Neural cell (in vitro differentiated cells): ENCODE measurements around the gene MYLK. TPM values are rescaled to one million over a fixed set of nuclear protein-coding genes. Genes with fewer than 3 reads are reported as not detected.
A peak's percentile ranks its signal among the peaks of the same experiment; 100 is the strongest.
"Not testable (repeated sequence)": the region's sequence is repeated elsewhere in the genome, so short reads cannot be mapped to it uniquely, and the experiment has no call there.

Experiments
- H2AFZ ChIP-seq: fragments of 200-600, 300-800 bp; sonication (generic), shearing (Covaris generic); 2 replicates; pipeline ENCODE4 v1.6.0; 2014; ENCODE audit warnings: low read depth, mild to moderate bottlenecking, antibody characterized with exemption, low read length, moderate library complexity
- H3F3A ChIP-seq: fragments of 200-600 bp; shearing (Covaris generic); 2 replicates; pipeline ENCODE4 v1.6.1; 2016; ENCODE audit warnings: mild to moderate bottlenecking, moderate library complexity, mixed read lengths, antibody characterized with exemption, low read length; ENCODE audit not compliant: insufficient read depth, poor library complexity, severe bottlenecking
- H3K27ac ChIP-seq: fragments of 200-600, 300-800 bp; sonication (generic), shearing (Covaris generic); 2 replicates; pipeline ENCODE4 v1.5.1; 2014; ENCODE audit warnings: mild to moderate bottlenecking, low read length, moderate library complexity
- H3K27me3 ChIP-seq: fragments of 300-800, 200-600 bp; sonication (generic), shearing (Covaris generic); 2 replicates; pipeline ENCODE4 v1.6.0; 2014; ENCODE audit warnings: mild to moderate bottlenecking, low read depth, low read length, moderate library complexity; ENCODE audit not compliant: insufficient read depth
- H3K36me3 ChIP-seq: fragments of 300-800, 200-600 bp; sonication (generic), shearing (Covaris generic); 2 replicates; pipeline ENCODE4 v1.5.1; 2014; ENCODE audit warnings: mild to moderate bottlenecking, antibody characterized with exemption, low read length, moderate library complexity; ENCODE audit not compliant: insufficient read depth
- H3K4me2 ChIP-seq: fragments of 300-800, 200-600 bp; sonication (generic), shearing (Covaris generic); 2 replicates; pipeline ENCODE4 v1.6.0; 2014; ENCODE audit warnings: mild to moderate bottlenecking, low read length
- H3K4me3 ChIP-seq: fragments of 300-800, 200-600 bp; sonication (generic), shearing (Covaris generic); 2 replicates; pipeline ENCODE4 v1.5.1; 2014; ENCODE audit warnings: mild to moderate bottlenecking, low read length, moderate library complexity
- H3K79me2 ChIP-seq: fragments of 200-600 bp; shearing (Covaris generic); replicated peaks from 2 replicates; pipeline ENCODE4 v1.6.0; 2014; ENCODE audit warnings: mild to moderate bottlenecking, low read length, moderate library complexity; ENCODE audit not compliant: insufficient read depth
- H3K9ac ChIP-seq: fragments of 300-800, 200-600 bp; sonication (generic), shearing (Covaris generic); 2 replicates; pipeline ENCODE4 v1.6.1; 2016; ENCODE audit warnings: mild to moderate bottlenecking, low read length, mixed read lengths
- H3K9me2 ChIP-seq: fragments of 200-600 bp; shearing (Covaris generic); 2 replicates; pipeline ENCODE4 v1.6.1; 2016; ENCODE audit warnings: mild to moderate bottlenecking, low read length, mixed read lengths; ENCODE audit not compliant: insufficient read depth
- H3K9me3 ChIP-seq: fragments of 200-600, 300-800 bp; sonication (generic), shearing (Covaris generic); 2 replicates; pipeline ENCODE4 v1.6.1; 2016; ENCODE audit warnings: mild to moderate bottlenecking, mixed run types, low read length, moderate library complexity, mixed read lengths
- H4K20me1 ChIP-seq: fragments of 200-600 bp; shearing (Covaris generic); 2 replicates; pipeline ENCODE4 v1.6.1; 2016; ENCODE audit warnings: mild to moderate bottlenecking, mixed run types; ENCODE audit not compliant: insufficient read depth
- CTCF ChIP-seq: fragments of 450-650 bp; IDR thresholded peaks from 2 replicates; pipeline ENCODE4 v1.5.1; 2014; ENCODE audit warnings: antibody characterized with exemption, mild to moderate bottlenecking, moderate library complexity; ENCODE audit not compliant: poor library complexity, severe bottlenecking
- EP300 ChIP-seq: fragments of 450-650 bp; conservative IDR thresholded peaks from 2 replicates; pipeline ENCODE4 v1.6.1; 2014; ENCODE audit warnings: antibody characterized with exemption, mild to moderate bottlenecking, moderate library complexity; ENCODE audit not compliant: poor library complexity, severe bottlenecking
- EZH2 ChIP-seq: fragments of 200-600, 300-800 bp; shearing (Covaris generic), sonication (generic); IDR thresholded peaks from 2 replicates; pipeline ENCODE4 v1.6.1; 2014; ENCODE audit warnings: antibody characterized with exemption, low read length, borderline replicate concordance, mild to moderate bottlenecking; ENCODE audit not compliant: insufficient read depth, poor library complexity, severe bottlenecking
- MXI1 ChIP-seq: fragments of 450-650 bp; conservative IDR thresholded peaks from 2 replicates; pipeline ENCODE4 v1.6.1; 2014; ENCODE audit warnings: antibody characterized with exemption, mild to moderate bottlenecking; ENCODE audit not compliant: poor library complexity, severe bottlenecking
- POLR2AphosphoS5 ChIP-seq: IDR thresholded peaks from 2 replicates; pipeline ENCODE4 v1.6.1; 2012
- RAD21 ChIP-seq: fragments of 450-650 bp; conservative IDR thresholded peaks from 2 replicates; pipeline ENCODE4 v1.6.1; 2014; ENCODE audit warnings: antibody characterized with exemption, mild to moderate bottlenecking, moderate library complexity
- REST ChIP-seq: IDR thresholded peaks from 2 replicates; pipeline ENCODE4 v1.6.1; 2012; ENCODE audit warnings: borderline replicate concordance
- SMC3 ChIP-seq: fragments of 450-650 bp; conservative IDR thresholded peaks from 2 replicates; pipeline ENCODE4 v1.6.1; 2014; ENCODE audit warnings: antibody characterized with exemption, mild to moderate bottlenecking, moderate library complexity; ENCODE audit not compliant: poor library complexity
- TAF1 ChIP-seq: IDR thresholded peaks from 2 replicates; pipeline ENCODE4 v1.6.1; 2012; ENCODE audit warnings: low read depth
- polyA plus RNA-seq: library from polyadenylated mRNA; depleted of rRNA; stranded (reverse); fragments of >200 nt; gene quantifications from 2 replicates; pipeline ENCODE4 v1.2.3, GENCODE V29; 2014

The MYLK gene
- polyA plus RNA-seq, 1 donor from 2014 or later = 0.43 TPM

- H3K79me2 ChIP-seq, H3K9ac ChIP-seq, H4K20me1 ChIP-seq, H3K36me3 ChIP-seq, H3F3A ChIP-seq, H3K4me2 ChIP-seq, H2AFZ ChIP-seq, H3K9me3 ChIP-seq, H3K9me2 ChIP-seq, H3K27ac ChIP-seq, H3K4me3 ChIP-seq, H3K27me3 ChIP-seq: not testable (repeated sequence)
- TF ChIP-seq CTCF = peak; percentile 28
These were observed 182.1 kb downstream of the MYLK start for GRCh38 chr3:123702057-123702456.

GRCh38 chr3:123700791-123701722 lies 183.1 kb downstream of the MYLK start:
- no peak overlapping the region for H3K4me3 ChIP-seq
- H3K36me3 ChIP-seq = no peaks in the 10 kb centered on the region
- H3K27me3 ChIP-seq = no peaks in the 10 kb centered on the region
- no peaks in the 10 kb centered on the region for H3F3A ChIP-seq
- H3K4me2 ChIP-seq = no peak overlapping the region
- no peaks in the 10 kb centered on the region for H4K20me1 ChIP-seq
- no peaks in the 10 kb centered on the region for H3K79me2 ChIP-seq
- TF ChIP-seq TAF1 (no peak), EZH2 (no peak), POLR2AphosphoS5 (no peak), EP300 (no peak), REST (no peak), SMC3 (no peak), CTCF (no peak), RAD21 (no peak), MXI1 (no peak)
- no peak overlapping the region for H2AFZ ChIP-seq
- H3K27ac ChIP-seq = no peak overlapping the region
- no peak overlapping the region for H3K9ac ChIP-seq
- H3K9me3 ChIP-seq = no peaks in the 10 kb centered on the region
- no peaks in the 10 kb centered on the region for H3K9me2 ChIP-seq
